HCT116 (cell line): ENCODE results near the gene TBC1D8.

Experiments
- ATF3 ChIP-seq: IDR thresholded peaks from 2 replicates; pipeline ENCODE4 v1.6.1; 2012
- CEBPB ChIP-seq: IDR thresholded peaks from 2 replicates; pipeline ENCODE4 v1.6.1; 2012; ENCODE audit warnings: low read depth
- CTCF ChIP-seq, 3 experiments: fragments of 200-600 bp in 1 of 3; sonication (generic) in 1 of 3; IDR thresholded peaks in 2 of 3; conservative IDR thresholded peaks in 1 of 3; 2 replicates each; pipeline ENCODE4 v1.5.1; 2012 to 2017; ENCODE audit warnings: low read depth in 2 of 3, low read length in 2 of 3, antibody characterized with exemption in 1 of 3, borderline replicate concordance in 1 of 3, control low read depth in 1 of 3, mild to moderate bottlenecking in 1 of 3, mixed read lengths in 1 of 3, mixed run types in 1 of 3, moderate library complexity in 1 of 3; ENCODE audit not compliant: insufficient read depth in 1 of 3
- EZH2 ChIP-seq: fragments of 200-600 bp; sonication (generic); IDR thresholded peaks from 2 replicates; pipeline ENCODE4 v1.6.1; 2017; ENCODE audit warnings: antibody characterized with exemption, mixed run types
- MAX ChIP-seq: IDR thresholded peaks from 2 replicates; pipeline ENCODE4 v1.6.1; 2012
- POLR2A ChIP-seq: IDR thresholded peaks from 2 replicates; pipeline ENCODE4 v1.7.0; 2011; ENCODE audit warnings: borderline replicate concordance; ENCODE audit not compliant: insufficient read depth, insufficient read length; ENCODE audit errors: extremely low read depth
- POLR2AphosphoS5 ChIP-seq: IDR thresholded peaks from 2 replicates; pipeline ENCODE4 v1.6.1; 2011; ENCODE audit warnings: mild to moderate bottlenecking, low read depth, low read length, moderate library complexity
- RAD21 ChIP-seq: IDR thresholded peaks from 2 replicates; pipeline ENCODE4 v1.6.1; 2012; ENCODE audit warnings: low read depth, mild to moderate bottlenecking
- REST ChIP-seq: IDR thresholded peaks from 2 replicates; pipeline ENCODE4 v1.6.1; 2012; ENCODE audit warnings: low read depth
- SIN3A ChIP-seq: IDR thresholded peaks from 2 replicates; pipeline ENCODE4 v1.6.1; 2012; ENCODE audit warnings: low read depth
- SP1 ChIP-seq: IDR thresholded peaks from 2 replicates; pipeline ENCODE4 v1.6.1; 2012; ENCODE audit warnings: low read depth
- YY1 ChIP-seq: IDR thresholded peaks from 2 replicates; pipeline ENCODE4 v1.6.1; 2011; ENCODE audit warnings: low read length, low read depth, moderate library complexity, mild to moderate bottlenecking; ENCODE audit not compliant: insufficient replicate concordance; ENCODE audit errors: extremely low read depth
- ZBTB33 ChIP-seq: IDR thresholded peaks from 2 replicates; pipeline ENCODE4 v1.6.1; 2011; ENCODE audit warnings: mild to moderate bottlenecking, low read length, moderate library complexity; ENCODE audit not compliant: insufficient replicate concordance; ENCODE audit errors: extremely low read depth
- ZNF274 ChIP-seq: fragments of 200-500 bp; sonication (Bioruptor generic); IDR thresholded peaks from 2 replicates; pipeline ENCODE4 v1.6.1; 2014; ENCODE audit warnings: mild to moderate bottlenecking, low read depth, low read length, inconsistent platforms

- TF ChIP-seq POLR2A = no peak
- no peak for TF ChIP-seq MAX
- TF ChIP-seq POLR2AphosphoS5 = no peak
- no peak for TF ChIP-seq ZNF274
- TF ChIP-seq RAD21 = no peak
- TF ChIP-seq CTCF (IDR thresholded peaks at IDR 0.05 in 2 of 3, conservative IDR thresholded peaks at IDR 0.05 in 1 of 3; ENCODE audit: borderline replicate concordance in 1 of 3, insufficient read depth in 1 of 3, low read depth in 2 of 3, low read length in 2 of 3) = no peak
- TF ChIP-seq SP1 = no peak
- no peak for TF ChIP-seq ATF3
- no peak for TF ChIP-seq CEBPB
- no peak for TF ChIP-seq EZH2
- TF ChIP-seq ZBTB33 = no peak
- TF ChIP-seq REST = no peak
- TF ChIP-seq YY1 = no peak
- no peak for TF ChIP-seq SIN3A
Measured at GRCh38 chr2:100974712-100975520, 176.3 kb downstream of the TBC1D8 start.
